HG03565 (cell line): ENCODE results near the gene FHIP1A.
A peak's percentile ranks its signal among the peaks of the same experiment; 100 is the strongest.
"Not testable (repeated sequence)": the region's sequence is repeated elsewhere in the genome, so short reads cannot be mapped to it uniquely, and the experiment has no call there.

ENCODE experiments used
- ATAC-seq: cut with Tn5 transposase; IDR thresholded peaks from one replicate; pipeline ENCODE4 v1.9.1; 2021; ENCODE audit warnings: mild to moderate bottlenecking, moderate library complexity; ENCODE audit not compliant: unreplicated experiment

Gene FHIP1A

DNA sequence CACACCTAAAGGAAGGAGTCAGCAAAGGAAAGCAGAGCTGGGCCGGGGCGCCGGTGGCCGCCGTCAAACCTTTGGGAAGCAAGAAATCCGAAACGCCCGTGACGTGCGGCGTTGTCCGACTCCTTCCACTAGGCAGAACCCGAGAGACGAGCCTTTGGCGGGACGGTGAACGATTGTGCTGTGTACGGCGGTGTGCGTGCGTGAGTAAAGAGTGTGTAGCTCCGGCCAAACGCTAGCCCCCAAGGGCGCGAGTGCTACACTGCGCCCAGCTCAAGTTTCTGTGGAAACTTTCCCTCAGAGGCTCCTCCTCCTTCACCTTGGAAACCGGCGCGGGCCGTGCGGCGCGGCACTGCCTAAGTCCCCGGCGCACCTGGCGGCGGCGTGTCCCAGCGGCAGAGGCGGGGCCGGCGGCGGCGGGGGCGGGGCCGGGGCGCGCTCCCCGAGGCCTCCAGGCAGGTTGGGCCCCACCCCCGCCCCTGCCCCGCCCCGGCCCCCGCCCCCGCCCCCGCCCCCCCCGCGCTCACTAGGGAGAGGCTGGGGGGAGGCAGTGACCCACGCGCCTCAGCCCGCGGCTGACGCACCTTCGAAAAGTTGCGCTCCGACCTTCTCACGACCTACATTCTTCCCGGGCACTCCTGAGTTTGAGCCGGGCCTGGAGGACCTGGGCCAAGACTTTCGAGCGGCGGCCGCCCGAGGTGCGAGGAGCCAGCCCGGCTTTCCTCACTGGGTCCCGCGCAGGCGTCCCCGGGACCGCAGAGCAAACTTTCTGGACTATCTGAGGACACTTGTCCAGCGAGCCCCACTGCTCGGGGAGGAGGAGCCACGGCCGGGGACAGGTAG is at the start of gene FHIP1A:
TSS of gene FHIP1A (plus strand) at position 547 of the 840 bp plus-strand sequence. CDS start 157,084 bp downstream, outside the sequence.
- peak; percentile 77 for ATAC-seq

DNA sequence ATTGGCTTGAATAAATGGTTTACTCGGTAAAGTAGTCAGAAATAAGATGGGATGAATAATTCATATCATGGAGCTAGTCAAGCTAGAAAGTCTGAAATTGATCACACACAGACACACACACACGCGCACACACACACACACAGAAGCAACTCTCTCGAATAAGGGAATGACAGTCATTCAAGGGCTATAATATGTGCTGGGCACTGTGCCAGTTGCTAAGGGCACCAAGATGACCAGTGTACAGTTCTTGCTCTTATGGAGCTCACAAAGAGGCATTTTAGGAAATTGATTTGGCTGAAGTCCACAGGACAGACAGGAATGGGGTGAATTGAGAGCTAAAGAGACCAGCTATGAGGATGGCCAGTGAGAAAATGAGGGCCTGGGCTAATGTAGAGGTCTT is 49.4 kb upstream of the FHIP1A start:
- ATAC-seq, result no peak

DNA sequence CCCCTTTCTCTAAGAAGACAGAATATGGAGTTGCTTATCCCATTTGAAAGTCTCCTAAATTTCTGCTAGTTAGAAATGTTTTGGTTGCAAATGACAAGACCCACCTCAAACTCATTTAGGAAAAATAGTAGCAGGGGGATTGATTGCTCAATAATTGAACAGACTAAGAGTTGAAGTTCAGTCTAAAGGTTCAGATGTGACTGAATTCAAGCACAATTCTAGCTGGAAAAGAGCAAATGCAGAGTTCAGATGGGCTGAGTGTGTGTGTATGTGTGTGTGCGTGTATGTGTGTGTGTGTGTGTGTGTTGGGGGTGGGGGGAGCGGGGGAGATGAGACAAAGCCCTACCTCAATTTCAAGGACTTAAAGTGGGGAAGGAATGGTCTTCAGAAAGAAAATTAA is 47.9 kb upstream of the FHIP1A start:
- ATAC-seq, result no peak

DNA sequence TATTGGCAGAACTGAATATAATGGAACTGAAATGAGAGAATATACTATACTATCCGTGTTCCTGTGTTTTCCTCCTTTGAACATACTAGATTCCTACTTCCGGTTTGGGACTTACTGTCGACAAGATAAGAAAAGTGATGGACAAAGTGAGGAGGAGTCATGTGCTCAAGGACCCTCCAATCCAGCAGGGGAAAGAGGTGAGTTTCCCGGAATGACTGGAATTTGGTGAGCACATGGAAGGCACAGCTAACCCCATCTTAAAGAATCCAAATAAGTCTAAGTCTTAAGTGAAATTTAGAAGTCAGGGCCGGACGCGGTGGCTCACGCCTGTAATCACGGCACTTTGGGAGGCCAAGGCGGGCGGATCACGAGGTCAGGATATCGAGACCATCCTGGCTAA is 47.0 kb upstream of the FHIP1A start:
- no peak for ATAC-seq

DNA sequence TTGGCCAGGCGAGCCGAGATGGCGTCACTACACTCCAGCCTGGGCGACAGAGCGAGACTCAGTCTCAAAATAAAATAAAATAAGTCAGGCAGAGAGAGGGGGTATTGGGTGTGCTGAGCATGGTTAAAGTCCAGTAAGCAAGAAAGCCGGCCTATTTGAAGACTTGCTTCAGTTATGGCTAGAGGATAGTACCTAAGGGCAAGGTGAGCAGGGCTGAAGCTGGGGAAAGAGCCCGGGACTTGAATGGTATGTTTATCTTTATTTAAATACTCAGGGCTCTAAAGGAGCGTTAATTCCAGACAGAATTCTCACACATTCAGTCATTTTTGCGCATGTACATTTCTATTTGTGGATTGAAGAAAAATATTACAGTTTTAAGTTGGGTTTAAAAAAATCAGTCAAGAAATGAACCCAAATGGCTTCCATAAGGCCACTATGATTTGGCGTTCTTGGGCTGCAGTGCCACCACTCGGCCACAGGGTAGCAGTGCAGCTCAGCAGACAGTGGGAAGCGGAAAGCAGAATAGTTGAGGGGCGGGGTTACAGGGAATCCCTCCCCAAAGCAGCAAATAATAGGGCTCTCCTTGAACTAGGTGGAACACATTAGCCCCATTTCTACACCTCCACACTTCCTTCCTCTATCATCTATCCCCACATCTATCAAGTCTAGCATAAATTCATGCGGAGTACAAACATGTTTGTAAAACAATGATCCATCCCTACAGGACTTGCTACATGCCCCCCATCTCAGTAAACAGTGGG is 46.4 kb upstream of the FHIP1A start:
- ATAC-seq, result peak; percentile 98

DNA sequence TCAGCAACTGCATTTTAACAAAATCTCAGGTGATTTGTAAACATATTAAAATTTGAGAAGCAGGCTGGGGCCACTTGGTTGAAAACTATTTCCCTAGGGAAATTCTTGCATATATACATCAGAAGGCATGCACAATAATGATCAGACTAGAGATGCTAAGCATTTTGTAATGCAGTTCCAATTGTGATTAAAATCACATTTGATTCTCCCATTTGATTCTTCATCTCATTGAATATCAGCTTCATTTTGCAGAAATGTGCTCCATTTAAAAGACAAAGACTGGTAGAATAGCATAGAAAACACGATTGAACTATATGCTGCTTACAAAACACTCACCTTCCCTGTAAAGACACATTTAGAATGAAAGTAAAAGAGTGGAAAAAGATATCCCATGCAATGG is 32.4 kb upstream of the FHIP1A start:
- no peak for ATAC-seq

DNA sequence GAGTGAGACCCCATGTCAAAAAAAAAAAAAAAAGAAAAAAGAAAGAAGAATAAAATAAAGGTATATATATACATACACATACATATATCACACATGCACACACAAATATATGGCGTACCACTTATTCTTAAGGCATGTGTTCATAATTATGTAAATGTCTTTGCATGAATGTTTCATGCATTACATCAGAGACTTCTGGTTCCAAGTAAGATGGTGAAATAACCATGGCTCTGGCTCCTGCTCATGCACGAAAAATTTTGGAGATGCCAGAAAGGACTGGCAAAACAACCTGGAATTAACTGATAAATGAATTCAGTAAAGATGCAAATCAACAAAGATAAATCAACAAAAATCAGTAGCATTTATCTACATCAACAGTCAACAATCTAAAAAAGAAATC is 19.7 kb upstream of the FHIP1A start:
- no peak for ATAC-seq

DNA sequence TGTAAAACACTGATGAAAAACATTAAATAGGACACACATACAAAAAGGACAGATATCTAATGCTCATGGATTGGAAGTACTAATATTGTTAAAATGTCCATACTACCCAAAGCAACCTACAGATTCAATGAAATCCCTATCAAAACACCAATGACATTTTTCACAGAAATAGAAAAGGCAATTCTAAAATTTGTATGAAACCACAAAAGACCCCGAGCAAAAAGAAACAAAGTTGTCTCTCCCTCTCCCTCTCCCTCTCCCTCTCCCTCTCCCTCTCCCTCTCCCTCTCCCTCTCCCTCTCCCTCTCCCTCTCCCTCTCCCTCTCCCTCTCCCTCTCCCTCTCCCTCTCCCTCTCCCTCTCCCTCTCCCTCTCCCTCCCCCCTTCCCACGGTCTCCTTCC is 19.2 kb upstream of the FHIP1A start:
- ATAC-seq, result not testable (repeated sequence)

DNA sequence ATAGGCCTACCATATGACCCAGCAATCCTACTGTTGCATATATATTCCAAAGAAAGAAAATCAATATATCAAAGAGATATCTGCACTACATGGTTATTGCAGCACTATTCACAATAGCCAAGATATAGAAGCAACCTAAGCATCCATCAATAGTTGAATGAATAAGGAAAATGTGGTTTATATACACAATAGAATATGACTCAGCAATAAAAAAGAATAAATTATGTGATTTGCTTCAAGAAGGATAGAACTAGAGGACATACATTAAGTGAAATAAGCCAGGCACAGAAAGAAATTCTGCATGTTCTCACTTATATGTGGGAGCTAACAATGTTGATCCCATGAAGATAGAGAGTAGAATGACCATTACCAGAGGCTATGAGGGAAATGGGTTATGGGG is 13.1 kb upstream of the FHIP1A start:
- ATAC-seq, result no peak

DNA sequence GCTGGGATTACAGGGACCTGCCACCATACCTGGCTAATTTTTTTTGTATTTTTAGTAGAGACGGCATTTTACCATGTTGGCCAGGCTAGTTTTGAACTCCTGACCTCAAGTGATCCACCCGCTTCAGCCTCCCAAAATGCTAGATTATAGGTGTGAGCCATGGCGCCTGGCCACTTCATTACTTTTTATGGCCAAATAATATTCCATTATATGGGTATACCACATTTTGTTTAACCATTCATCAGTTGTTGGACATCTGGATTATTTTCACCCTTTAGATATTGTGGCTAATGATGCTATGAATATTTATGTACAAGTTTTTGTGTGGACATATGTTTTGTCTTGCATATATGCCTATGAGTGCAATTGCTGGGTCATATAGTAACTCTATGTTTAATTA is 8.6 kb upstream of the FHIP1A start:
- no peak for ATAC-seq

DNA sequence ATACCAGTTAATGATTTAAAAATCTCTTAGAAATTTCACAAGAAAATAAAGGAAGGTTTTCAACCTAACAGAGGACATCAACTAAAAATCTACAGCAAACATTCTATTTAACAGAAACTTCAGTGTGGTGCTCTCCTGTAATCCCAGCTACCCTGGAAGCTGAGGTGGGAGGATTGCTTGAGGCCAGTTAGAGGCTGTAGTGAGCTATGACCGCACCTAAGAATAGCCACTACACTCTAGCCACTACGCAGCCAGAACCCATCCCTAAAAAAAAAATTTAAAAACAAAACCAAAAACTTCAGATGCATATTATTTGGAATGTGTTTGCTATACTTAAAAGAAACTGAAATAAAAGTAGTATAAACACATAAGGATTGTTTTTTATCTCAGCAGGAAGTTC is 7.2 kb upstream of the FHIP1A start:
- ATAC-seq, result no peak

DNA sequence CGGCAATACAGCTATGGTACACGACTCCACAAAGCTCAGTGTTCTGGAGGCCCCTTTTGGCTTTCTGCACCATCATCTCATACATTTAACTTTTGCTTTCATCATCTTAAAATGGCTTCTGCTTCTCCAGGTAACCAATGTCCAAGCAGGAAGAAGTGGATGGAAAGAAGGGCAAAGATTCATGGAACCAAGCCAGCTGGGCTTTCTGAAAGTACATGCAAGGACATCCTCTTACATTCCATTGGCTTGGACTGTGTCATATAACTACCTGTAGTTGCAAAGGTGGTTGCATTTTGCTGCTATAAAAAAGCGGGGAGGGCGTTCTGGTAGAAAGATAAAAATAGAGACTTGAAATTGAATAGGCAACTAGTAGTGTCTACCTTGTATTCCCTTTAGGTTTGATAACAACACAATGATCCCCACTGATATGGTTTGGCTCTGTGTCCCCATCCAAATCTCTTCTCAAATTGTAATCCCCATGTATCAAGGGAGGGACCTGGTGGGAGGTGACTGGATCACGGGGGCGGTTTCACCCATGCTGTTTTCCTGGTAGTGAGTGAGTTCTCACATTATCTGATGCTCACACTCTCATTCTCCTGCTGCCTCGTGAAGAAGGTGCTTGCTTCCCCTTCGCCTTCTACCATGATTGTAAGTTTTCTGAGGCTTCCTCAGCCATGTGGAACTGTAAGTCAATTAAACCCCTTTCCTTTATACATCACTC is 6.7 kb upstream of the FHIP1A start:
- ATAC-seq, result no peak

DNA sequence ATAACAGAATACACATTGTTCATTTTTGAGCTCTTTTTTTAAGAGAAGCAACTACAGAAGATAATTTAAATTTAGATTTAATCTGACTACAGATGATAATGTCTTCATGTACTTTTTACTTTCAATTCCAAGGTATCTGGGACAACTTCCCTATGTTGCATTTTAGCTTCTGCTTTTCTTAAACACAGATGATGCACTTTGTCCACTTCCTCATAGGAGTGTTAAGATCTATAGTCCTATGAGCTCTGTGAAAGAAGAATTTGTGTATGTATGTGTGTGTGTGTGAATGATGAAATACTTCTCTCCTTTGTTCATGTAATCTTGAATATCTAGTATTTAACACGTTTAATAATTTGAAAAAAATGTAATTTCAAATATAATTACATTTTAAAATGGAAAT is 5.3 kb upstream of the FHIP1A start:
- no peak for ATAC-seq

DNA sequence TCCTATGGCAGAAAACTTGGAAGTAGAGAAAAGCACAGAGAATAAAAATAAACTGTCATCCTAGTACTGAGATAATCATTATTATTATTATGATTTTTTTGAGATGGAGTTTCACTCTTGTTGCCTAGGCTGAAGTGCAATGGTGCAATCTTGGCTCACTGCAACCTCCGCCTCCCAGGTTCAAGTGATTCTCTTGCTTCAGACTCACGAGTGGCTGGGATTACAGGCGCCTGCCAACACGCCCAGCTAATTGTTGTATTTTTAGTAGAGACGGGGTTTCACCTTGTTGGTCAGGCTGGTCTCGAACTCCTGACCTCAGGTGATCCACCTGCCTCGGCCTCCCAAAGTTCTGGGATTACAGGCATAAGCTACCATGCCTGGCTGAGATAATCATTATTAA is 4.2 kb upstream of the FHIP1A start:
- ATAC-seq, result not testable (repeated sequence)

DNA sequence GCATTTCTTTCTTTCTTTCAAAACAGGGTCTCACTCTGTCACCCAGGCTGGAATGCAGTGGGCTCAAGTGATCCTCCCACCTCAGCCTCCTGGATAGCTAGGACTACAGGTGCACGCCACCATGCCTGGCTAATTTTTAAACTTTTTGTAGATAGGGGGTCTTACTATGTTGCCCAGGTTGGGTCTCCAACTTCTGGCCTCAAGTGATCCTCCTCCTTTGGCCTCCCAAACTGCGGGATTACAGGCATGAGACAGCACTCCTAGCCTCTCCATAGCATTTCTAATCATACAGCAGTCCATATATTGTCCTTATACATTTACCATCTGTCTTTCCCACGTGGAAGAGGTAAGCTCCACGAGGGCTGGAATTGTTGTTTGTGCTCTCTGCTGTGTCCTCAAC is 2.0 kb upstream of the FHIP1A start:
- no peak for ATAC-seq

DNA sequence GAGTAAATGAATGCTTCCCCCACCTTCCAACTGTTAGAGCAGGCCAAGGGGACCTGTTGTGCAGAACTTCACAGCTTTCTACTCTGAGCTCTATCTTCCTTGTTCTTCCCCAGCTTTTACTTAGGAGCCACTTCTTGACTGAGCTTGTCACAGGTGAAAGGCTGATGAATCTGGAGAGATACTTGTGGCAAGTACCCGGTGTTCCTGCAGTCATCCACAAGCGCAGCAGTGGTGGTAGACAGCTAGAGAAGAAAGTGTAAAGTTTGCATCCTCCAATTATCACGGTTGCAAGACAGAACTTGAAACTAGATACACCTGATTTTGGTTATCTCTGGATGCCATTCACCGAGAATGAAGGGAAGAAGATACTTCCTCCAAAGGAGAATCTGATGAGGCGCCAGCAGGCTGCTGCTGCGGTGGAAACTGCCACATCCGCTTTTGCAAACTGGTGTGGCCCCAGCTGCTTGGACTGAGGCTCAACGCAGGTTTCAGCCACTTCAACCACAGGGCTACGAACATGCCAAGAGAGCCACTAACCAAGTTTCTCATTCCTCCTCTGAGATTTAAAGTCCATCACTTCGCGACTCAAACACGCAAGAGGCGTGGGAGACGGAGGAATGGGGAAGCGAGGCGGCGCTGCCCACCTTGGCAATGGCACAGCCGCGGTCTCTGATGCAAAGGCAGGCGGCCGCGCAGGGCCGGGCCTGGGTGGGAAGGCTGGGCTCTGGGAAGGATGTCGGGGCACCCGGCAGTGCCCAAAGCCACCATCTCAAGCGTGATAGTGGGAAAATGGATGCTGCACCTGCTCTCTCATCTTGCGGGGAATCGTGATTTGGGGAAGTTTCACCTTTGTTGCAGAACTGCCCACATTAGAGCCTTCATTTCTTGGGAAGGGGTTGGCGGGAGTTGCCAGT is 1.3 kb upstream of the FHIP1A start:
- peak; percentile 77 for ATAC-seq

DNA sequence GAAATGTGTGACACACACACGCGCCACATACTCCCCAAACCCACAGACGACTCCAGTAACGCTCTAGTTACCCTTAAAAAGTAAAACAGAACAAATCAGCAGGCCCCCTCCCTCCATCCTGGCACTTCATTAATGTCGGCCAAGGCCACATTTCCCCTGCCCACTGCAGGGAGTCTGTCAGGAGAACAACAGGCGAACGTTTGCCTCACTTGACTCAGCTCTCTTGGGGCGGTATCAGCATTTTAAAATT is 671 bp upstream of the FHIP1A start:
- no peak for ATAC-seq

DNA sequence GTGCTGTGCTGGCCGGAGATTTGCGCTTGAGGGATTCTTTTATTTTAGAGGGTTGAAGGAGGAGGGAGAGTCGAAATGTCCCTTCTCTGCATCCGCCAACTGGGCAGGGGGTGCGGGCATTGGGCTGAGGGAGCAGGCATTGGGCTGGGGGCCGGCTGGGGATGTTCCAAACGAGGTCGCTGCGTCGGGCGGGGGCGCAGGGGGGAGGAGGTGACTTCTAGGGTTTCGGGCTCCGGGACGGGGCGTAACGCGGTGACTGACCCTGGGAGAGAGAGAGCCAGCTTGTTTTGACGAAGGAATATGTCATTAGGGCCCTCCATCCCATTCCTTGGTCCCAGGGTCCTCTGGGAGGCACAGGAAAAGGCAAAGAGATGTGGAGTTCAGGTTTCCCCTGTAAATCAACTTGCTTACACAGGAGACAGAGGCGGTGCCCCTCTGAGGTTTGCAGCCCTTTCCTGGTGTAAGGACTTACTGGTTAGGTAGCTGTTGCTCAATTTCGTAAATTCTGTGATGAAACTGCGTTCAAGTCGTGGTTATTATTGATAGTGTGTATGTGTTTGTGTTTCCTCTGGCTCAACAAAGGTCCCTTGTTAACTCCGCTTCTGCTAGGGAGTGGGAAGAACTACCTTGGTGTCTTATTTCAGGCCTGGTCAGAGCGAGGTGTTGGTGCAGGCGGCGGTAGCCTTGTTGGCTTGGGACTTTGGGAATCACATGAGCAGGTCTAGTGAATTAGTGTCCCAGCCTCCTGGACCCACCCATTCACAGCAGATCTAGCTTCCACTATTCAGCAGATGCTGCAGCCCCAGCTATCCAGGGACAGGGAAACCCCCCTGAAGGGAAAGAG is 716 bp downstream of the FHIP1A start:
- ATAC-seq, result no peak

DNA sequence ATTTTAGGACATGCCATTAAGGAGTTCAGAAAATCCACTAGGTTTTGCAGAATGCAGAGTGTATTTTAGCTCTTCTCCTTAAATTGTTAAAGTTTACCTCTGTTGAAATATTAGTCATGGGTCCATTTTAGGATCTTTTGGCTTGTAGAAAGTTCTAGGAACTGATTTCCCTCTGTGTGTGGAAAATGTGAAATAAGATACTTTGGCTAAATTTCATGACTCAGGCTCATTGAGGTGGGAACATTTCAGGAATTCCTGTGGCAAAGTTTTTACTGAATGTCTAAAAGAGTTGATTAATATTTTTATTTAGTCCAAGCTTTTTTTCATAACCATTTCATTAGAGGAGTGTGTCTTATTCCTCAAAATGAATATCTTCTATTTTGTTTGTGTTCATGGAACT is 7.0 kb downstream of the FHIP1A start:
- ATAC-seq, result no peak

DNA sequence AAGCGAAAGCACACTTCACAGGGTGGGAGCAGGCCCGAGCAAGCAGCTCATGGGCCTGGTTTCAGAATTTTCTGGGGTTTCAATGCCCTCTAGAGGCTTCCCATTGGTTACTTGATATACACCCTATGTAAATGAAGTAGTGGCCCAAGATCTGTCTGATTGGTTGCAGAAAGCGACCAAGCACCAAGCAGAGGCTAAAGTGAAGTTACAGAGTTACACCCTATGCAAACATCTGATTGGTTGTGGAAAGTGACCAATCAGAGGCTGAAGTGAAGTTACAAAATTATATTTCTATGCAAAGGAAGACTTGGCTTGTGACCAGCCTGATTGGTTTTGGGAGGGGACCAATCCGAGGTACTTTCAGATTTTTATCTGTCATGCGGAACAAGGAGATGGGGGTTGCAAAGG is 8.2 kb downstream of the FHIP1A start:
- ATAC-seq, result no peak
